DMS 273 (cell line): Measurements from ENCODE around the gene DOCK4.

Experiments
- DNase-seq: peaks from one replicate; lab custom pipeline; 2025; ENCODE audit not compliant: unreplicated experiment; lab: John Stamatoyannopoulos, UW

Gene DOCK4

DNA sequence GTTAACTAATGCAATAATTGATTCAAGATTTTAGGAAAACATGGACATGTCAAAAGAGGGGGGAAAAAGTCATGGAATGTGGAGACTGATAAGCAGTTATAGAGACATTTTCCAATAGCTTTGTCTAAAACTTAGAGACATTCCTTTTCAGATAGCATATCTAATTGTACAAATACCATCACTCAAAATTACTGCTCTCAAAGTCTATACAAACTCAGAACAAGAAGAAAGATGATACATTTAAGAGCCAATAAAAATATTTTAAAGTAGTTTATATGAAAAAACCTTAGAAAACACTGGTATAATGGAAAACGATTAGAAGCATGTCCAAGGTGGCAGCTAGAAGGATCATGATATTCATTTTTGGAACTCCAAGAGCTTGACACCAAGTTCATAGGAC, 146.5 kb downstream of the DOCK4 start:
- no peak for DNase-seq

DNA sequence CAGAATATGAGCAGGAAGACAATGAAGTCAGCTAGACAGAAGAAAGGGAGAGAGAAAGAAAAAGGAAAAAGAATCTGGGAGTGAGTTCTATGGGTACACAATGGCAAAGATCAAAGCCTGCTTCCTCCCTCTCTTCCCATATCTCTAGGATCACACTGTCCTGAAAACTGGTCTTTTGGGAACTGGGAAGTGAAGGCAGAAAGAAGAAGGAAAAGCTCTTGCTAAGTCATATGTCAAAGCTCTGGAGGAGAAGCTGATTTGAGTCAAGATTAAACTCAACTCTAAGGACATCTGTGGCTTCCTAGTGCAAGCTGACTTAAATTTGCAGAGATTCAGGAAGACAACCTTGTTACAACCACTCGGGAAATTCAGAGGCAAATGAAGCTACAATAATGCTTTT, 147.5 kb downstream of the DOCK4 start:
- no peak for DNase-seq

DNA sequence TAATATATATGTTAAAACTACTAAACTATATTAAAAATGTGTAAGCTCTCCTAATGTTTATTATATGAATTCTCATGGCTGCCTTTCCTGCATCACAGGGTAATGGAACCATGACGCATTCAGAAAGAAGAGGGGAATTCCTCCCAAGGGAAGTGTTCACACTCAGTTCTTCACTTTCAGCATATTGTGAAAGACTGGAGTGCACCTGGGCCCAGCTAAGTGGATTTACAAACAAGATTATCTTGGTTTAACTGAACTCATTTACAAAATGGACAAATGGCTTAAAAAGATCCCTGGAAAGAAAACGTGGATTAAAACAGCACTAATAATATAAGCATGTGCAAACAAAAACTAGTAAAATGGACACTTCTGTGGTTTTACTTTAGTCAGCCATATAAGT, 149.8 kb downstream of the DOCK4 start:
- no peak for DNase-seq

DNA sequence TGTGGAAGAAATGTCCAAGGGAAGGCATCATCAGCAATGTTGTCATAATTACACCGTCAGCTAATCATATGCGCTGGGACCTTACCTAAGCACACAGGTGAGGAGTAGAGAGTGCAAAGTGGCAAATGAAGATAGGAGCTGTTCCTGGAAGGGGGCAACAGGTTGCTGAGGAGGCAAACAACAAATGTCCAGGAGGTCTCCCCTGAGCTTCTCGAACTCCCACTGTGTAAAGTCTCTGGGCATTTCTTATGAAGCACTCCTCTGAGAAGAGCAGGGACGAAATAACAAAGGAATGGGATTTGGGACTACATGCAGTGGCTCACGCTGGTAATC, 152.5 kb downstream of the DOCK4 start:
- DNase-seq, result no peak

DNA sequence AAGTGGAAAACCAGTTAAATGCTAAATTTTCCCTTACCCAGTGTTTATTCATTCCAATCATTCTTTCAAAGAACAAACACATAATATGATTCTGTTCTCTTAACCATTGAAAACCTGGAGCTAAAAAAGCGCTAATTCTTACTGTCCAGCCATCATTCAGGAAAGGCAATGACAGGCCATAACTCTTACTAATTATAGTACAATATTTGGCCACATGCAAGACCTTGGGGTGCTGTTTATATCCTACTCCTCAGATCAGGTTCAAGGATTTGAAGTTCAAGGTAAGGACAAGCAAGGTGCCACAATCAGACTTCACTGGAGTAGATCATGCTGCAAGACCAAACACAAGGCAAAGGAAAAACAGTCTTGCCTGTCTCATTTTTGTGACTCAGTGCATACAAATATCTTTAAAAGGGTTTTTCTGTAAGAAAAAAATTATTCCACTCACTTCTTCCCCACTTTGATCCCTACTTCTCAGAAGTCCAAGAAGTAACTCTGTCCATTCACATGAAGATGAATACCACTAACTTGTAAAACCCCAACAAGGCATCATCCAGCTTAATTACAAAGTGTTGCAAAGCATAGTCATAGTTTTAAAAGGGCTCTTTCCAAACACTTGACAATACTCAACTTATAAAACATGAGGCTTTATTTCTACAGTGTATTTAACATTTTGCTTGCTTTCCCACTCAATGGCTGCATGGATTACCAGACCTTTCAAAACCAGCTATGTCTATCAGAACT, 153.0 kb downstream of the DOCK4 start:
- DNase-seq, result no peak

DNA sequence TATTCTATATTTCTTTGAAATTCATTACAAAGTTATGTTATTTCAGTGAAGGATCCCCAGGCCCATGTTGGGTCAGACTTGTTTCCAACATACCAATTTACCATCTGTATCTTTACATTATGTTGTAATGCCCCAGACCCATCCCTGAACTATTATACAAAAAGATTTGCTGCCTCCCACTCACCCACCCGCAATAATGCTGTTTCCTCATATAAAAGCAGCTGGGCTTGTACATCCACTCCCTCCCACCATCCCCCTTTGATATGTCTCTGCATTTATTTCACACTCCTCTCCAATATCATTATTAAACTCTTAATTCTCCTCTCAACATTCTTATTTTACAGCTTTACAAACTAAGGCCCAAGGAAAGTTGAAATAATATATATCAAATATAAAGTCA, 153.7 kb downstream of the DOCK4 start:
- DNase-seq, result no peak

DNA sequence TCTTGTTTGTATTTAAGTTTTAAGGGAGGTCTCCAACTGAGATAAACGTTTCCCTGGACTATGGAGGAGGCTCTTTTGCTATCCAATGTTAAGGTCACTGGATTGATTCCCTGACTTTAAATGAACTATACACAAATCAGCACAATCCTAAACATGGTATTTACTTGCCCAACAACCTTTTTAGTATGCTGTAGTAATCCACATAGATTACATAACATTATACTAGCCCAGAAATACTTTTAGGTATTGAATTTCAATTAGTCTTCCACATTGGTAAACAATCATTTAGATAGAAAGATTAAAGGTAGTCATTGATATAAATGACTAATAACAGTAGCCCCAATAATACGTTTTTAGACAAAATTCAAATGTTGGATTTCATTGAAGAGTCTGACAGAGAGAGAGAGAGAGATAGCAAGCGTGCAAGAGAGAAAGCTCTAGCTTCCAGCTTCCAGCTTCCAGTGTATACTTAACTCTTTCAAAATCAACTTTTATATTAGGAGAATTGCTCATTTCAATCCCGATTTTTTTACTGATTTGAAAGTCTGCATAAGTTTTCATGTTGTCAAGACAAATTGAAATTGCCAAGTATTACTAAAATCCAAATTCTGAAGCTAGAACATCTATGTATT, 155.8 kb downstream of the DOCK4 start:
- DNase-seq, result no peak

DNA sequence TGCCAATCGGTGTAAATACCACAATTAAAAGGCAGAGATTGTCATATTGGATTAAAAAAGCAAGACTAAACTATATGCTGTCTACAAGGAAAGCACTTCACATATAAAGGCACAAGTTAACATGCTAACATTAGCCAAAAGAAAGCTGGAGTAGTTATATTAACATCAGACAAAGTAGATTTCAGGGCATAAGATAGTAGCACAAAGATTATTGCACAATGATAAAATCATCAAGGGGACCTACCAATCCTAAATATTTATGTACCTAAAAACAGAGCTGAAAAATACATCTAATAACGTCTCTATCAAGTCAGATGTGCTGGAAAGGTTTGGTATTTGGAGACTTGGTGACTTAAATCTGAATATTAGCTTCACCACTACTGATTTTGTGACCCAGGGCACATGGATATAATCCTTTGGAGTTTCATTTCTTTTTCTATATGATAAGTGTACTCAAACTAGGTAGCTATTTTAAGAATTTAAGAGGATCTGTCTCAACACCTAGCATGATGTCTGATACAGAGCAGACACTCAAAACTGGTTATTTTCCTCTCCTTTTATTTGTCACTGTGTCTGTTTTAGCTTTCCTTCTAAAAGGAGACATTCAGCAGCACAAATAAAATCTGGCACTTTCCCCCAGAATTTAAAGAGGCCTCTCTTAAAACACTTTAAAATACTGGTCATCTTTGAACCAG, 156.5 kb downstream of the DOCK4 start:
- no peak for DNase-seq

DNA sequence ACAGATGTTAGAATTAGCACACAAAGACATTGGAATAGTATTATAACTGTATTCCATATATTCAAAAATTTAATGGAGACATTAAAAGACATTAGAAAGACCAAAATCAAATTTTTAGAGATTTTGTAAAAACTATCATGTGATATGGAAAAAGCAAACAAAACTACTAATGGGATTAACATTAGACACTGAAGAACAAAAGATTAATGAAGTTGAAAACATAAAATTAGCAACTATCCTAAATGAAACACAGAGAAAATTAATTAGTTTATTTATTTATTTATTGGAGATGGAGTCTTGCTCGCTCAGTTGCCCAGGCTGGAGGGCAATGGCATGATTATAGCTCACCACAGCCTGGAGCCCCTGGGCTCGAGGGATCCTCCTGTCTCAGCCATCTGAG, 158.8 kb downstream of the DOCK4 start:
- no peak for DNase-seq

DNA sequence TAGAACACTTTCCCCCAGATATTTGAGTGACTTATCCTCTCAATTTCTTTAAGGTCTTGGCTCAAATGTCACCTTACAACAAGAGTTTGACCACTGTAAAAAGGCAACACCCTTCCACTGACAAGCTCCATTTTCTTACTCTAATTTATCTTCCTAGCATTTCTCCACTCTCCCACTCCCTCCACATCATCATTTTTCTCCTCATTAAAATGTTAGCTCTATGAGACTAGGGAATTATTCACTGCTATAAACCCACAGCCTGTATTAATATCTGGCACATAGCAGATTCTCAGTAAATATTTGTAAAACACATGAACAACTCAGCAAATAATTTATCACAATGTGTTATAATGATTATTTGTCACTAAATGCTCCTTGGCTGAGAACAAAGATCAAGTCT, 161.0 kb downstream of the DOCK4 start:
- no peak for DNase-seq

DNA sequence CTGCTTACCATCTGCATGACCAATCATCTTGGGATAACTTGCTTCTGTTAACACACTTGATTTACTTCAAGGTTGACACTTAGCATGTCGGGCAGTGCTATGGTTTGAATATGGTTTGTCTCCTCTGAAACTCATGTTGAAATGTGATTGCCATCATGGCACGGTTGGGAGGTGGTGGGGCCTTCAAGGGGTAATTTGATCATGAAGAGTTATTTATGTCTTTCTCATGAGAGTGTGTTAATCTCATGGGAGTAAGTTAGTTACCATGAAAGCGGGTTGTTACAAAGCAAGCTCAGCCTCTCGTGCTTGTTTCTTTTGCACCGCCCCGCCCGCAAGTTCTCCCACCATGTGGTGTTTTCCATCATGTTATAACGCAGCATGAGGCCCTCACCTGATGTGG, 163.6 kb downstream of the DOCK4 start:
- DNase-seq, result no peak

DNA sequence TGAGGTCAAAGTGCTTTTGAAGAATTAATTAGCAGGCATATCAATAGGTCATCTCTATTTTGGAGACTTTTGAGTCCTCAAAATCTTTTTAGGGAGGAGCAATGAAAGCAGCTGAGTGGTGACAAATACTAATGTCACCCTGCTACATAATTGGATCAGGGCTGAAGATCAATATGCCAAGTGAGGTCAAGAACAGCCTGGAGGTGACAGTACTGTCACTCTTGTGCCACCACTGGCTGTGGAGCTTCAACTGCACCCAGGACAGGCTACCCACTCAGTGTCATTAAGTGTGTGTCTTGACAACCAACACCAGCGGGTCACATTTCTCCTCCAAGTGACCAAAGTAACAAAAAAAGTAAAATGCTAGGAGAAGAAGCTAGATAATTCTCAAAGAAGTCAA, 167.8 kb downstream of the DOCK4 start:
- no peak for DNase-seq

DNA sequence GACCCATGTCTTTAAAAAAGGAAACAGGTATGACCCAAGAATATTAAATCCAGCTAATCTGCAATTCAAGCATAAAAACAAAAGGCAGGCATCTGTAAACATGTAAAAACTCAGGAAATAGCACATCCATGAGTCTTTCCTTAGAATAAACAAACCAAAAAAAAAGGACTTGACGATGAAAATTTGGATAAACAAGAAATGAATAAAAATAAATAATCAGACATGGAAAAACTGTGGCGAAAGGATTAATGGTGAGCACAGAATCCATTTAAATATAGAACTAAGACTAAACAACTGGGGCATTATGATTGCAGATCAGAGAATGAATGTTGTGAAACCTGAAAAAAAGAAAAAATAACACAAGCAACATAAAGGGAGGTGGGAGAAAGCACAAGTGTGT, 170.1 kb downstream of the DOCK4 start:
- no peak for DNase-seq

DNA sequence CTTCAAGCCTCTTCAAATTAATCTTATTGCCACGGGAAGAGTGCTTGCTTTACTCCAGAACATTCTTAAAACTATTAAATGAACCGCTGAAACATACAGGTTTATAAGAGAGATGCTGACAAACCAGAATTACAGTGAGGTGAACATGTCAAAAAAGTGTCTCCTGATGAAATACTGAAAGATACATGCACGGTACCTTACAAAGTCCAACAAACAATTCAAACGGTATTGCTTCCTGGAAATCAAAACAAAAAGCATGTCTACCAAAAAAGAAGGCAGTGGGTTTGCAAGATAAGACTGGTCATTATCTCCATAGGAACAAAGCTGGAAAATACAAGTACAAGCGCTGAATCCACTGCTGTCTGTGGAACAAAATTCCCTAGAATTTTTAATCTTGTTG, 174.5 kb downstream of the DOCK4 start:
- DNase-seq, result no peak

DNA sequence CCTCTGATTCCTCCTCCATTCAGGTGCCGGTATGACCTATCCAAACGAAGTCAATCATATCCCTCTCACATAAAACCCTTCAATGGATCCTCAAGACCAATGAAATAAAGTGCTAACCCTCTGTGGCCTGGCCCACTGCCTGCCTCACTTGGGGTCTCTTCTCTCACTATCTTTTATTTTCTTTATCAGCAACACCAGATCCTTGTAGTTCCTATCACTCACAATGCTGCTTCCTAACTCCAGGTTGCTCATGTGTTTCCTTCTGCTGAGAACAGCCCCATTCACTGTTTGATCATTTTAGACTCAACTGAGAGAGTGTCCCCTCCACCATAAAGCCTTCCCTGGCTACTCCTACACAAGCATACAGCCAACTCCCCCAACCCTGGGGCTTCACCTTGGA, 180.6 kb downstream of the DOCK4 start:
- no peak for DNase-seq

DNA sequence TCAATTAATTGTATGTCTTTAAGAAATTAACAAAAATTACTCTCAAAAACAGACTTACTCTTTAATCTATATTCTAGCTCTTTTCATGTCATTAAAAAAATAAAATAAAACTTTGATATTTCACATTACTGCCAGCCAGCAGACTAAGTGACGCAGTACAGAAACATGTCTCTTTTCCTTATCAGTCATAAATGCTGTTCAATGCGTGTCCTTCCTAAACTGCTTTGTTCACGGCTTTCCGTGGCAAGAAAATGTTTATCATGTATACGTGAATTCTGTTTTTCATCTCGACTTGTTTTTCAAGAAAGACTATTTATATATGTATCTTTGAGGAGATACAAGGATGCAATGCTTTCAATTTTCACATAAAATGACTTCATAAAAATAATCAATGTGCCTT, 182.4 kb downstream of the DOCK4 start:
- no peak for DNase-seq

DNA sequence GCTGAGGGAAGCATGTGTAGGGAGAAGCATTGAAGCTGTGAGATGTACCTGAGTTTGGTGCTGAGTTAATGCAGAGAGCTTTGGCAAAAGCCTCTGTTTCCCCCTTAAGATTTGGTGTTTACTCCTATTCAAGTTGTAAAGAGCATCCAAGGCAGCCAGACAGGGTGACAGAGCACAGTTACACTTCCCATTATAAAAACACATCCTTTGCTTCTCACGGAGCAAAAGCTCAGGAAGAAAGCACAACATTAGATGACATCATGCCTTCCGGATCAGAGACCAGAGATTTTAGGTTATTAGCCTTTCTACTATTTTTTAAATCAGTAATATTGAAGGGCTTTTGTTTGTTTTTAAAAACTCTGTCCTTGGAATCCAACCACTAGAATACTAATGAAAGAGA, 182.9 kb downstream of the DOCK4 start:
- no peak for DNase-seq

DNA sequence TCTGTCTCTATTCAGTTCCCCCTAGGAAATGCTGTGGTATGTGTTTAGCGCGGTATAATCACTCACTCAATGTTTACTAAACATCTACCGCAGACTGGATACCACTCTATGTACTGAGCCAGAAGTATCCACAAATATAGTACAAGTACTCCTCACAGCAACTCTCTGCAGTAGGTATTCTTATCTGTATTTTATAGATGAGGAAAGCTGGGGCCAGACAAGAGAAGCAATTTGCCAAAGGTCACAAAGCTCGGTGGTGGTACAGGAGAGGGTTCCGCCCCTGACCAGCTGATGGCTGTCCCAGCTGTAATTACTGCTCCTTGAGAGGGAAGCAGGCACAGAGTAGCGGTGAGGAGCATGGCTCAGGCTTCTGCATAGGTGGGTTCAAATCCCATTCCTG, 184.1 kb downstream of the DOCK4 start:
- no peak for DNase-seq

DNA sequence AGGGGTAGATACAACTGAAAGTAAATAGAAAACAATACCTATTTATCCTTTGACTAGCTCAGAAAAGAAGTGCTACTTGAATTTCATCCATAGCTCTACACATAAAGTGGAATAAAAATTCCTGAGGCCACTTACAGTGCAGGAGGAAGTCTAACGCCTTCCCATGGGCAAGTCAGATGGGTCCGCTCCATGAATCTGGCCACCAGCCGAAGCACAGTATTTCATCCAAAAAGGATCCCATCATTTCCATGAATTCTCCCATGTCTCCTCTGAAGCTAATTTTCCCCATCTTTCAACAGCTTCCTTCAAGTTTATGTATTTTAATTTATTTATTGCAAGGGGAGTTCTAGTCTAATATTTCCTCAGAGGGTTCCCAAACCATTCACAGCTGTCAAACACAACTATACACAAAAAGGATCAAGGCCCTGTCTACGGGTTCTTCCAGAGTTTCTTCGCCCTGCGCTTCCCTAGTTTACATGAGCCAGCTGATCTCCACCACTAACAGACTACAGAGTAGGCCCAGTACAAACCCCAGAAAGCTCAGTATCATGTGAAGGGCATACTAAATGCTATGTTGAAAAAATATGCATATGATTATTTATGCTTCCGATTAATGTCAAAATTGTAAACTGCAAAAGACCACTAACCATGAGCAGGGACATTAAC, 184.7 kb downstream of the DOCK4 start:
- no peak for DNase-seq

DNA sequence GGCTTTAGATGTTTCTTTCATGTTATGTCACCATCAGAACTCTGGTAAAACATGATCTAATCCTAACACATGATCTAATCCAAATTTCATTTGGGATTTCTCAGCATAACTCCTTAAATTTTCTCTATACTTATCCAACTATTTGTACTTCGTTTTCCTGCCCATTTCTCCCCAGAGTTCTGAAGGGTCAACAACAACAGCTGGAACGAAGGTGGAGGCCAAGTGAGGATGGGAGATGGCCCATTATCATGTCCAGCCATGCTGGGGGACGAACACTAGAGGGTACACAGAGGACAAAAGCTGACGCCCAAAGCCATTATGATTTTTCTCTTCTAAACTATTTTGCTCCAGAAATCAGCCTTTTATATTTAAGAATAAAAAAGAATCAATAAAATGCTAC, 185.4 kb downstream of the DOCK4 start:
- DNase-seq, result no peak

DNA sequence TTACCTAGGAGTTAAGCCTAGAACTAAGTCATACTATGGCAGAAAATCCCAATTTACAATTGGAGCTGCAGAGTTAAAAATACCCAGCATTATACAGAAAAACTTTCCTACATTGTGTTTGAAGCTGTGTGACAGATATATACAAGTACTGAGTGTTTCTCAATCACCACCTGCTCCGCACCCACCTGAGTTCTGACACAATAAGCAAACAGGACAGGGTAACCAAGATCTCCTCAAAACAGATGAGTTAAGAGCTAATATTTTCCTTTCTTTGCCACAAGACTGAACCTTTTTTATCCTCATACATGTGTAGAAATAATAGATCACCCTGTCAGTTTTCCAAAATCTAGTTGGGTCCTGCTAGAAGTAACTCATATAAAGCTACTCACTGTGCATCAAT, 186.3 kb downstream of the DOCK4 start:
- DNase-seq, result no peak
